Measurements from ENCODE around the gene LBR.

LBR gene

DNA sequence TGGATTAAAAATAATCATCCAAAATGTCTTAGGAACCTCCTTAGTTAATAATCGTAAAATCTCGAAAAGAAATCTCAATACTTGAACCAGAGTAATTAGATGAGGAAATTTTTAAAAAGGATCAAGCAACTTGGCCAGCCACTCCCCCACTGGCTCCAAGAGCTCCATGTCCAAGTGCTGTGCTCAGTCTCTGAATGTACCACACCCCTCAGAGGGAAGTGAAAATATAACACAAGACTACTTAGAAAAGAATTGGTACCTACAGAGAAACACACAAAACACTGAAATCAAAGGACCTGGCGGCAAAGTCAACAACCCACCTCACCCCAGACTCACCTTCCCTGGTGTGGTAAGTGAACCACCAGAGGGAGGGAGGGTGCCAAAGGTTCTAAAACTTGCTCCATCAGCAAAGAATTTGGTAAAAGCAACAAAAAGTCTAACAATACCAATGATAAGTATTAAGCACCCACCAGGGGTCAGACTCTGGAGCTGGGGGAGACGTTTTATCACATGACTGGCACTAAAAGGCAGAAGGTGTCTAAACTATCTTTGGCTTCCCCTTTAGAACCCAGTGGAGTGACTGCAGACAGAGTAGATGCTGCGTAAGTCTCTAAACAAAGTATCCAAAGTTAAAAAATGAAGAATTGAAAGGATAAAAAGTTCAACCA is 14.0 kb downstream of the LBR start:
- no peaks in the 10 kb centered on the region for H3K9me3 ChIP-seq (ENCODE audit: control insufficient read depth, insufficient read depth, low read length)
- H3K27me3 ChIP-seq (ENCODE audit: control insufficient read depth, insufficient read depth, low read length): no peaks in the 10 kb centered on the region
- no peak overlapping the region for H3K9ac ChIP-seq (ENCODE audit: low read depth, low read length)
- H3K4me3 ChIP-seq (ENCODE audit: low read depth, low read length): no peak overlapping the region
- peaks cover 85% of the 10 kb centered on the region for H3K36me3 ChIP-seq (ENCODE audit: control insufficient read depth, insufficient read depth, low read length)
- no peak overlapping the region for H3K27ac ChIP-seq (ENCODE audit: low read depth, low read length)
- H3K4me1 ChIP-seq (ENCODE audit: control insufficient read depth, insufficient read depth, low read length): peaks cover 4% of the 10 kb centered on the region

DNA sequence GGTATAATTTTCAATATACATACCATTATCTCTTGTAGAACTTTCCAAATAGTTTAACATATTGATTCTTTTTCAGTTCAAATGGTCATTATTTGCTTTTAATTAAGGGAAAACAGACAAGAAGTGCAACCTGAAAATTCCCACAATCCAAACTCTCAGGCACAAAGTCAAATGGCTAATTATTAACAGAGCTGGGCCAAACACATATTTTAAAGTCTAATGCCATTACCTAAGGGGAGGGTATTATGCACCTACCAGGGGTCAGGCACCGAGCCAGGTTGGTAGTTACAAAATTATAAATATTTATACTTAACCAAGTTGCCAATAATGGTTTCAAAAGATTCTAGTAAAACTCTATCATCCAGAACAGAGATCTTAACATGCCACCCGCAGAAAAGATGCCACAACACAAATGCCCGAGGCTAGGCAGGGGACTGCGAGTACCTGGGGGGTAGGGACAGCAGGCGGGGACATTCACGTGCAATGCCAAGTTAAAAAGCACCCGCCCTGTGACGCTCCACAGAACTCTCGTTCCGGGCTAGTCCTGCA is 15.0 kb downstream of the LBR start:
- H3K4me1 ChIP-seq (ENCODE audit: control insufficient read depth, insufficient read depth, low read length): peaks cover 11% of the 10 kb centered on the region
- no peaks in the 10 kb centered on the region for H3K9me3 ChIP-seq (ENCODE audit: control insufficient read depth, insufficient read depth, low read length)
- no peak overlapping the region for H3K9ac ChIP-seq (ENCODE audit: low read depth, low read length)
- no peak overlapping the region for H3K4me3 ChIP-seq (ENCODE audit: low read depth, low read length)
- no peak overlapping the region for H3K27ac ChIP-seq (ENCODE audit: low read depth, low read length)
- no peaks in the 10 kb centered on the region for H3K27me3 ChIP-seq (ENCODE audit: control insufficient read depth, insufficient read depth, low read length)
- peaks cover 76% of the 10 kb centered on the region for H3K36me3 ChIP-seq (ENCODE audit: control insufficient read depth, insufficient read depth, low read length)

DNA sequence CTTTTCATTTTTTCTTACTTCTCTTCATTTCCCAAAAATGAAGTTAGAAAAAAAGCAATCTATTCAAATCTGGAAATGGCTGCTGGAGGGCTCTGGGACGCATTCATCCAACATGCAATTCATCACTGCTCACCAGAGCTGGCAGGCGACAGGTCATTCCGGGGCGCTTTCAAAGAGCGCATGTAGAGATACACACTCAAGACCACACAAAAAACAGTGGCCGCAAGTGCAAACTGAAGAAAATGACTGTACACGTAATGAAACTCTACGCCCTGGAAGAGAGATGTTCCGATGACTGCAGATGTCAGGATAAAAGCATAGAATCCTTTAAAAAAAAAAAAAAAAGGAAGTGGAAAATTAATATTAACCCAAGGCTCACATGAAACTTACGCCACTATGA is 15.5 kb downstream of the LBR start:
- no peaks in the 10 kb centered on the region for H3K27me3 ChIP-seq (ENCODE audit: control insufficient read depth, insufficient read depth, low read length)
- H3K9me3 ChIP-seq (ENCODE audit: control insufficient read depth, insufficient read depth, low read length): no peaks in the 10 kb centered on the region
- no peak overlapping the region for H3K4me3 ChIP-seq (ENCODE audit: low read depth, low read length)
- H3K27ac ChIP-seq (ENCODE audit: low read depth, low read length): no peak overlapping the region
- H3K36me3 ChIP-seq (ENCODE audit: control insufficient read depth, insufficient read depth, low read length): peaks cover 70% of the 10 kb centered on the region
- H3K9ac ChIP-seq (ENCODE audit: low read depth, low read length): no peak overlapping the region
- peaks cover 11% of the 10 kb centered on the region for H3K4me1 ChIP-seq (ENCODE audit: control insufficient read depth, insufficient read depth, low read length)

DNA sequence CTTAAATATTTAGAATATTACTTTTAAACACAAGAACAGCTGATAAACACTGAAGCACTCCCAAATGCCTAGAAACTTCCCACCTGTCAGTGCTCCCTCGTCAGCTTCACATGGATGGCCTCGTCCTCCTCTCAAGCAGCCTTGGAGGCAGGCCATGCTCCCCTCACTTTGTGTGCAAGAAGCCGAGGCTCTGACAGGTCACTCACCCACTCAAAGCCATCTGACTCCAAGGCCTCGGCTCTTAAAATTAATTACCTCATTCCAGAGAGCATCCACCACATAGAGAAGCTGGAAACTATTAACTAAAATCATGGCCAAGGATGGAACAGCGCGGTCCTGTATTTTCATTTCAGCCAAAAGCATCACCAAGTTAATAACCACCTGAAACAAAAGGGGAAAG is 17.8 kb downstream of the LBR start:
- Histone ChIP-seq H3K27ac (ENCODE audit: low read depth, low read length) (no peak overlapping the region), H3K9me3 (ENCODE audit: control insufficient read depth, insufficient read depth, low read length) (no peaks in the 10 kb centered on the region), H3K36me3 (ENCODE audit: control insufficient read depth, insufficient read depth, low read length) (peaks cover 66% of the 10 kb centered on the region), H3K9ac (ENCODE audit: low read depth, low read length) (no peak overlapping the region), H3K27me3 (ENCODE audit: control insufficient read depth, insufficient read depth, low read length) (no peaks in the 10 kb centered on the region), H3K4me1 (ENCODE audit: control insufficient read depth, insufficient read depth, low read length) (peaks cover 11% of the 10 kb centered on the region), H3K4me3 (ENCODE audit: low read depth, low read length) (no peak overlapping the region)

DNA sequence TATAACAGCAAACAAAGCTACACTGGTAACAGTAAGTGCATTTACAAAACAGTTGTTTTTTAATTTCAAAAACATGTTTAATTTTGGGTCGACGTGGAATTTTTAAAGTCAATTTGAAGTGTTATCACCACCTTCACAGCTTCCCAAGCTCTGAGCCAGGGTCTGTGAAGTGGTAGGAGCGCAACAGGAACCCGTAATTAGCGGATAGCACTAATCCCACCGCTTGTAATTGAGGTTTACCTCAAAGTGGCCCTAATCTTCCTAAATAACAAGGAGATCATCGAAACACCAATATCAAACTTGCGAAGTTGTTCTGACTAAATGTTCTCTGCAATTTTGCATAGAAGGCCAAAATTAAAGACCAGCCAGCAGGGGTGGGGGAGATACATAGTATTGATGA is 18.8 kb downstream of the LBR start:
- Histone ChIP-seq H3K9me3 (ENCODE audit: control insufficient read depth, insufficient read depth, low read length) (no peaks in the 10 kb centered on the region), H3K4me3 (ENCODE audit: low read depth, low read length) (no peak overlapping the region), H3K9ac (ENCODE audit: low read depth, low read length) (no peak overlapping the region), H3K4me1 (ENCODE audit: control insufficient read depth, insufficient read depth, low read length) (peaks cover 11% of the 10 kb centered on the region), H3K36me3 (ENCODE audit: control insufficient read depth, insufficient read depth, low read length) (peaks cover 66% of the 10 kb centered on the region), H3K27ac (ENCODE audit: low read depth, low read length) (no peak overlapping the region), H3K27me3 (ENCODE audit: control insufficient read depth, insufficient read depth, low read length) (no peaks in the 10 kb centered on the region)

DNA sequence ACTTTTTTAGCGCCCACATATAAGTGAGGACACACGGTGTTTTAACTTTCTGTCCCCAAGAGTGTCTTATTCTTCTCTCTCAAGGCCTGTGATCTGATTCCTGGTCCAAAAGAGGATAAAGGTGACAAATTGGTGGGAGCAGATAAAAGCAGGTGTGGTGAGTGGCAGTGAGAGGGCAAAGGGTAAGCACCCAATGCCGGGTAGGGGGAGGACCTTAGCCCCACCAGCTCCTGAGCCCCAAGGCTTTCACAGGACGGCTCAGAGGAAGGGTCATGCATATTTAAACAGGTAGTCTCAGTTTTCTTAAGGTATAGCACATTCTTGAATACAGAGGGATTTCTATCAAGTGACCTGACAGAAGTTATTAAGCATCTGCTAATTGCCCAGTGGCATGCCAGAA is 19.6 kb downstream of the LBR start:
- no peak overlapping the region for H3K27ac ChIP-seq (ENCODE audit: low read depth, low read length)
- peaks cover 65% of the 10 kb centered on the region for H3K36me3 ChIP-seq (ENCODE audit: control insufficient read depth, insufficient read depth, low read length)
- H3K9me3 ChIP-seq (ENCODE audit: control insufficient read depth, insufficient read depth, low read length): no peaks in the 10 kb centered on the region
- no peaks in the 10 kb centered on the region for H3K27me3 ChIP-seq (ENCODE audit: control insufficient read depth, insufficient read depth, low read length)
- H3K9ac ChIP-seq (ENCODE audit: low read depth, low read length): no peak overlapping the region
- no peak overlapping the region for H3K4me3 ChIP-seq (ENCODE audit: low read depth, low read length)
- H3K4me1 ChIP-seq (ENCODE audit: control insufficient read depth, insufficient read depth, low read length): peaks cover 11% of the 10 kb centered on the region

DNA sequence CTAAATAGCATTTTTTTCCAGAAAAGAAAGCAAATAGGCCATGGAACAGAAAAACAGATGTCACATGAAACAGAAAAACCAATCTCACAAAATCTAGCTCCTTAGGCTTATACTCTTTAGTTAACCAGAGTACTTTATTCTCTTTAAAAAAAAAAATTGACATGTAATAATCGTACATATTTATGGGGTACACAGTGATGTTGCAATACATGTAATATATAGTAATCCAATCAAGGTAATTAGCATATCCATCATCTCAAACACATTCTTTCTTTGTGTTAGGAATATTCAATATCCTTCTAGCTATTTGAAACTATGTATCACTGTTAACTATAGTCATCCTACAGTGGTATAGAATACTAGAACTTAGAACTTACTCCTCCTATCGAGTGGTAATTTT is 20.1 kb downstream of the LBR start:
- Histone ChIP-seq H3K27ac (ENCODE audit: low read depth, low read length) (no peak overlapping the region), H3K9me3 (ENCODE audit: control insufficient read depth, insufficient read depth, low read length) (no peaks in the 10 kb centered on the region), H3K4me1 (ENCODE audit: control insufficient read depth, insufficient read depth, low read length) (peaks cover 11% of the 10 kb centered on the region), H3K9ac (ENCODE audit: low read depth, low read length) (no peak overlapping the region), H3K4me3 (ENCODE audit: low read depth, low read length) (no peak overlapping the region), H3K27me3 (ENCODE audit: control insufficient read depth, insufficient read depth, low read length) (no peaks in the 10 kb centered on the region), H3K36me3 (ENCODE audit: control insufficient read depth, insufficient read depth, low read length) (peaks cover 65% of the 10 kb centered on the region)

DNA sequence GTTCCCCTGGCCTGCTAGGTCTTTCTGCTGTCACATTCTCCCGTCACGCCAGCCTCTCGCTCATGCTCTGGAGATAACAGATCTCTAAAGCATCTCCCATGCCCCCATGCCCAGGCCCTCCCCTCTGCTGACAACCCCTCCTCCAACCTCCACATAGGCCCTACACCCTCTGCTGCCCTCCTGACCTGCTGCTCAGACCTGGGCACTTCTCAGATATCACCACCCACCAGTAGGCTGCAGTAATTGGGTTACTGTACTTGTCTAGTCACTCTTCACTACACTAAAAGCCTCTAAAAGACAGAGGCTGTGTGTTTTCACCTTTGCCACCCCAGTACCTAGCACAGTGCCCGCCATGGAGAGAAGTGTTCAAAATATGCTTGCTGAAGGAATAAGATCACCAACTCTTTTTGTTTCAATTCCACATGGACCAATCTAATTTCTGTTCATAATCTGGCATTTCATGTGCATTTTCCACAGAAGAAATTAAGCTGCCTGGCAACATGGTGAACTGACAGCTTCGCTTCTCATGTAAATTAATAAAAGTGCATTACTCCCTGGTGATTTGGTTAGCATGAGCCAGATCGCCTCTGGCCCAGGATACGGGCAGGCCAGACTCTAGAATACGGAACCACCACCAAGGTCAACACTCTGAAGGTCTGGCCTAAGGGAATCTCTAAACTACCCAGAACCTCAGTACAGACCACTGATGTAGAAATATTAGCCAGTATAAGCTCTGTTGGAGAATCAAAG is 20.7 kb downstream of the LBR start:
- Histone ChIP-seq H3K27me3 (ENCODE audit: control insufficient read depth, insufficient read depth, low read length) (no peaks in the 10 kb centered on the region), H3K36me3 (ENCODE audit: control insufficient read depth, insufficient read depth, low read length) (peaks cover 65% of the 10 kb centered on the region), H3K4me1 (ENCODE audit: control insufficient read depth, insufficient read depth, low read length) (peaks cover 11% of the 10 kb centered on the region), H3K9me3 (ENCODE audit: control insufficient read depth, insufficient read depth, low read length) (no peaks in the 10 kb centered on the region), H3K9ac (ENCODE audit: low read depth, low read length) (no peak overlapping the region), H3K27ac (ENCODE audit: low read depth, low read length) (no peak overlapping the region), H3K4me3 (ENCODE audit: low read depth, low read length) (no peak overlapping the region)

DNA sequence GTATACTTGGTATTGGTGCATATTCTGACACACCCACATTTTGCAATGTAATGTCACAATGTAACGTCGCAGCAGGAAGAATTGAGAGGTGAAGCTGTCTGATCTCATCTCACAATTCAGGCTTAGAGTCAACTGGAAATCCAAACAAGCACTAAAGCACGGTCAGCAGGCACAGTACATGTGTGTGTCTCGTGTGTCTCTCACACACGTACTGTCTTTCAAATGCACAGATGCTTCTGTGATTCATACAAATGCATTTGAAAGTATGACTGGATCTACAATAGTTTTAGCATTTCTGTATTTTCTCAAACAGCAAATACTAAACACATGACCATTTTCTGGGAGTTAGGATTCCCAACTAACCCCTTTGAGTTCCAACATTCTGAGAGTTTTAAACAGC is 26.9 kb downstream of the LBR start:
- H3K4me3 ChIP-seq (ENCODE audit: low read depth, low read length): no peak overlapping the region
- no peak overlapping the region for H3K27ac ChIP-seq (ENCODE audit: low read depth, low read length)
- H3K9ac ChIP-seq (ENCODE audit: low read depth, low read length): no peak overlapping the region
- H3K27me3 ChIP-seq (ENCODE audit: control insufficient read depth, insufficient read depth, low read length): no peaks in the 10 kb centered on the region
- H3K9me3 ChIP-seq (ENCODE audit: control insufficient read depth, insufficient read depth, low read length): no peaks in the 10 kb centered on the region
- no peaks in the 10 kb centered on the region for H3K4me1 ChIP-seq (ENCODE audit: control insufficient read depth, insufficient read depth, low read length)
- peaks cover 53% of the 10 kb centered on the region for H3K36me3 ChIP-seq (ENCODE audit: control insufficient read depth, insufficient read depth, low read length)

DNA sequence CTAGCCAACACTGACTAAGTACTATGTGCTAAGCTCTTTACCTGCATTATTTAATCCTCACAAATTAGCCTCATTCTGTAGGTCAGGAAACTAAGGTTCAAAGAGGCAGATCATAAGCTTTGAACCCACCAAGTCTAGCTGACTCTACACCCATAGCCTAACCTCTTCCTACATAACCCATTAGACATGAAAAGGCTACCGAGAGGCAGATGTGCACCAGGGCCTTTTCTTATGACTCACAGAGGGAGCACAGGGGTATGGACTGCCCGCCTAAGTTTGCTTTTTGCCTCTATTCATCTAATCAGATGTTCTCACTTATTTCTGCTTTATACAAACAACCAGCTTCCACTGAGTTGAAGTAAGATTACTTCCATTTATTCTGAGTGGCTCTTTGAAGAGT is 31.5 kb downstream of the LBR start:
- Histone ChIP-seq H3K9ac (ENCODE audit: low read depth, low read length) (no peak overlapping the region), H3K9me3 (ENCODE audit: control insufficient read depth, insufficient read depth, low read length) (no peaks in the 10 kb centered on the region), H3K27ac (ENCODE audit: low read depth, low read length) (no peak overlapping the region), H3K36me3 (ENCODE audit: control insufficient read depth, insufficient read depth, low read length) (peaks cover 11% of the 10 kb centered on the region), H3K4me3 (ENCODE audit: low read depth, low read length) (no peak overlapping the region), H3K4me1 (ENCODE audit: control insufficient read depth, insufficient read depth, low read length) (no peaks in the 10 kb centered on the region), H3K27me3 (ENCODE audit: control insufficient read depth, insufficient read depth, low read length) (no peaks in the 10 kb centered on the region)

DNA sequence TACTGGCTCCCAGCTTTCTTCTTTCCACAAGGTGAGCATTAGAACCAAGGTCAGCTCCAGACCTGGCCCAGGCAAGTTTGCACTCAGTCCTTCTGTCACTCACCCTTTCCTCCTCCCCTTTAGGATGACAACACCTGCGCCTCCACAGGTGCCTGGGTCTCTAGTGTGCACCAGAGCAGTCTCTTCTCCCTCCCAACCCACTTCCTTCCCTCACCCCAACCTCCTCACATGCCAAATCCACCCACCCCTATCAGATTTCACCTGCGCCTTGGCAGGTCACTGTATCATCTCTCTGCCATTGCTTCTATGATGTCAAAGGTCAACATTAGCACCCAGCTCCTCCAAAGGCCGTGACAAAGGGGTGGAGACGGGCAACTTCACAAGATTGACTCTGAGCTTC is 38.0 kb downstream of the LBR start:
- Histone ChIP-seq H3K4me3 (ENCODE audit: low read depth, low read length) (no peak overlapping the region), H3K4me1 (ENCODE audit: control insufficient read depth, insufficient read depth, low read length) (no peaks in the 10 kb centered on the region), H3K27ac (ENCODE audit: low read depth, low read length) (no peak overlapping the region), H3K27me3 (ENCODE audit: control insufficient read depth, insufficient read depth, low read length) (no peaks in the 10 kb centered on the region), H3K9ac (ENCODE audit: low read depth, low read length) (no peak overlapping the region), H3K9me3 (ENCODE audit: control insufficient read depth, insufficient read depth, low read length) (no peaks in the 10 kb centered on the region), H3K36me3 (ENCODE audit: control insufficient read depth, insufficient read depth, low read length) (no peaks in the 10 kb centered on the region)

All from HUES48 (cell line).